ENCODE results near the gene FRMD4A. TPM values are rescaled to one million over a fixed set of nuclear protein-coding genes. Genes with fewer than 3 reads are reported as not detected.

FRMD4A gene
- total and polyA plus RNA-seq, 10 of the 15 experiments (the other 5 are each of a cell fraction or from before 2014, with no cell fraction given): 17.8 to 75.2 (median 39.1) TPM

DNA sequence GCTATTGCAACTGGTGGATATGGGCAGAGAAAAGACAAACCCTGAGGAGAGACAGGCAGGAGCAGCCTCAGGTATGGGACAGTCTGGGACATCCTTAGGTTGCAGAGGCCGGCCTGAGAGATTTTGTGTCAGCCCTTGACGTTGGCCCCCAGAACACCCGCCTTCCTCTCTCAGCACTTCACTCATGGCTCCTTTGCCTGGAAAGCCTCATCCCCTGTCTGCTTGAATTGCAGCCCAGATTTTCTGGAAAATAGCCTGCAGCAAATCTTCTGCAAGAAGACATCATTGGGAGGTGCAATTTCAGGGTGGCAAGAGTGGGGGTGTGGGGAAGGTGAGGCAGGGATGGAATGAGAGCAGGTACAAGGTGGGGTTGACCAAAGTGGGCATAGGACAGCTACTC, 2.2 kb upstream of the FRMD4A start:
- no peaks in the 10 kb centered on the region; a peak in 3 of 4 replicates for H3K27me3 ChIP-seq (replicated peaks in 1 of 2; ENCODE audit: control insufficient read depth in 2 of 2, insufficient read depth in 2 of 2, low read length in 1 of 2)
- H3K9me3 ChIP-seq (replicated peaks; ENCODE audit: control insufficient read depth, insufficient read depth, low read length): no peaks in the 10 kb centered on the region
- ChIA-PET RAD21 (ENCODE audit: unreplicated experiment) (no interaction called here), SMC1A (ENCODE audit: uncharacterized antibody, unreplicated experiment) (no interaction called here), CTCF (no interaction called here), POLR2A (no interaction called here)
- DNase-seq (ENCODE audit: low read depth, low spot score): no peak
- H3K36me3 ChIP-seq (ENCODE audit: control insufficient read depth in 2 of 2, insufficient read depth in 2 of 2, low read length in 1 of 2): no peaks in the 10 kb centered on the region
- H3K9ac ChIP-seq (ENCODE audit: control insufficient read depth, insufficient read depth, low read length): no peak overlapping the region
- ATAC-seq: no peak
- no peaks in the 10 kb centered on the region for H3K79me2 ChIP-seq (ENCODE audit: control insufficient read depth, insufficient read depth, low read length)
- no peak overlapping the region for H2AFZ ChIP-seq (ENCODE audit: control insufficient read depth, low read depth, low read length)
- no TSS peak for BruUV-seq (replicated peaks)
- WGBS (ENCODE audit: insufficient coverage, insufficient replicate concordance, low lambda C conversion rate, missing lambda C conversion rate): 29% methylated on average over 3 of the region's 3 CpGs
- no peak overlapping the region for H3K27ac ChIP-seq (ENCODE audit: control insufficient read depth, insufficient read depth)
- intact Hi-C loops (cut with micrococcal nuclease; ENCODE audit: unreplicated experiment) (no loop called here), in situ Hi-C loops (cut with MboI) (no loop called here)
- TF ChIP-seq SP1 (IDR thresholded peaks at IDR 0.05; ENCODE audit: low read depth, low read length) (no peak), FOXK2 (IDR thresholded peaks at IDR 0.05) (no peak)
- no peaks in the 10 kb centered on the region for H3K4me1 ChIP-seq (ENCODE audit: control insufficient read depth, insufficient read depth, low read length)
- no peak overlapping the region for H3K4me2 ChIP-seq (ENCODE audit: control insufficient read depth, insufficient read depth)
- no peak overlapping the region for H3K4me3 ChIP-seq
- no peaks in the 10 kb centered on the region for H4K20me1 ChIP-seq (ENCODE audit: control insufficient read depth, insufficient read depth)
- FAIRE-seq: no peak

DNA sequence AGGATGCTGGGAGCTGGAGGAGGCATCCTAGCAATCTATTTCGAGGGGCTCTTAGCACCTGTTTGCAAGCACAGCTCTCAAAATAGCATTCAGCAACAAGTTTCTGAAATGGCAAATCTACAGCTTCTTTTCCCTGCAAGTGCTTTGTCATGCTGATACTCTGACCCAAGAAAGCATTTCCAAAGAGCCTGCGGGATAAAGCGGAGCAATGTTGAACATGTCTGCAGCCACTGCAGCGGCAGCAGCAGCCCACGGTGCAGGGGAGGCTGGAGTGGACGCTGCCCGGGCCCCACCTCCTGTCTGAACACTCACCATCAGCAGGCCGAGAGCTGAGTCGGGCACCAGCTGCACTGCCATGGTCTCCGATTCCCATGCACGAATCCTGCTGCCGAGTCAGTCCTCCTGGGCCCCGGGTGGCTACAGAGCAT, 964 bp downstream of the FRMD4A start:
- no peaks in the 10 kb centered on the region for H4K20me1 ChIP-seq (ENCODE audit: control insufficient read depth, insufficient read depth)
- ChIA-PET SMC1A (ENCODE audit: uncharacterized antibody, unreplicated experiment) (no interaction called here), CTCF (interaction anchor here (1.6 kb wide), 1 partner anchor 133 kb away, joined by 4 read pairs; no protein-coding TSS in a partner anchor), RAD21 (ENCODE audit: unreplicated experiment) (no interaction called here), POLR2A (interaction anchor here (0.5 kb wide), 1 partner anchor 613 kb away, joined by 8 read pairs; no protein-coding TSS in a partner anchor)
- H3K79me2 ChIP-seq (ENCODE audit: control insufficient read depth, insufficient read depth, low read length): no peaks in the 10 kb centered on the region
- H3K4me3 ChIP-seq: no peak overlapping the region
- no peak for TF ChIP-seq TAF1 (IDR thresholded peaks at IDR 0.05; ENCODE audit: borderline replicate concordance, low read depth, low read length)
- no peak for TF ChIP-seq TBL1XR1 (IDR thresholded peaks at IDR 0.05; ENCODE audit: low read depth, low read length)
- no peak for TF ChIP-seq NR2F1 (conservative IDR thresholded peaks at IDR 0.05)
- no peak for TF ChIP-seq NR2C2 (IDR thresholded peaks at IDR 0.05; ENCODE audit: borderline replicate concordance, control insufficient read depth, insufficient read length, low read depth)
- no peak for TF ChIP-seq IRF4 (IDR thresholded peaks at IDR 0.05; ENCODE audit: low read depth, low read length)
- no peak for TF ChIP-seq NFYB (IDR thresholded peaks at IDR 0.05; ENCODE audit: insufficient read depth, low read depth, low read length)
- TF ChIP-seq SREBF2 (IDR thresholded peaks at IDR 0.05; ENCODE audit: low read length): no peak
- no peak for TF ChIP-seq MYB (IDR thresholded peaks at IDR 0.05; ENCODE audit: borderline replicate concordance, low read depth, low read length)
- no peak for TF ChIP-seq ZNF217 (IDR thresholded peaks at IDR 0.05)
- intact Hi-C loops (cut with micrococcal nuclease; ENCODE audit: unreplicated experiment) (loop anchor here (5.0 kb wide), 1 partner anchor 132 kb away; no protein-coding TSS in a partner anchor), in situ Hi-C loops (cut with MboI) (no loop called here)
- H3K4me1 ChIP-seq (ENCODE audit: control insufficient read depth, insufficient read depth, low read length): no peaks in the 10 kb centered on the region
- no peaks in the 10 kb centered on the region for H3K36me3 ChIP-seq (ENCODE audit: control insufficient read depth in 2 of 2, insufficient read depth in 2 of 2, low read length in 1 of 2)
- no peaks in the 10 kb centered on the region; the same call in 2 of the 3 replicates for H3K9me3 ChIP-seq (replicated peaks; ENCODE audit: control insufficient read depth, insufficient read depth, low read length)
- no peak overlapping the region for H3K4me2 ChIP-seq (ENCODE audit: control insufficient read depth, insufficient read depth)
- no TSS peak for BruUV-seq (replicated peaks)
- no peak overlapping the region for H3K9ac ChIP-seq (ENCODE audit: control insufficient read depth, insufficient read depth, low read length)
- no peaks in the 10 kb centered on the region; a peak in 3 of 4 replicates for H3K27me3 ChIP-seq (replicated peaks in 1 of 2; ENCODE audit: control insufficient read depth in 2 of 2, insufficient read depth in 2 of 2, low read length in 1 of 2)
- no peak overlapping the region for H3K27ac ChIP-seq (ENCODE audit: control insufficient read depth, insufficient read depth)
- FAIRE-seq (no peak), DNase-seq (ENCODE audit: low read depth, low spot score) (no peak), ATAC-seq (no peak)
- no peak overlapping the region for H2AFZ ChIP-seq (ENCODE audit: control insufficient read depth, low read depth, low read length)
- 46% methylated on average over 13 of the region's 13 CpGs for WGBS (ENCODE audit: insufficient coverage, insufficient replicate concordance, low lambda C conversion rate, missing lambda C conversion rate)

Measured in GM12878 (cell line).